SU-DHL-6 (cell line): ENCODE results near the gene DYTN.

Experiments used
- CTCF ChIP-seq: fragments of 200-600 bp; sonication (generic); IDR thresholded peaks from one replicate; pipeline ENCODE4 v1.5.1; 2017; ENCODE audit warnings: antibody characterized with exemption, mild to moderate bottlenecking, low read length, moderate library complexity; ENCODE audit not compliant: insufficient read depth, poor library complexity, severe bottlenecking
- EZH2phosphoT487 ChIP-seq: fragments of 200-600 bp; sonication (generic), shearing (Covaris generic); conservative IDR thresholded peaks from 2 replicates; pipeline ENCODE4 v1.6.1; 2018; ENCODE audit warnings: mild to moderate bottlenecking, antibody characterized with exemption, low read length, moderate library complexity, mixed read lengths

- TF ChIP-seq EZH2phosphoT487 (no peak), CTCF (no peak)
Observed at GRCh38 chr2:206739271-206739670, 21.1 kb upstream of the DYTN start.
